DMS 273 treated with DMSO at 0.1 percent for 48 hours (cell line): ENCODE data around the gene TRNAU1AP.

ENCODE experiments used
- DNase-seq: peaks from one replicate; lab custom pipeline; 2025; lab: John Stamatoyannopoulos, UW

Gene TRNAU1AP

GRCh38 chr1:28613175-28613574, 60.3 kb downstream of the TRNAU1AP start:
- DNase-seq = no peak
